CMK (cell line): ENCODE measurements around the gene IL17F.
"Not testable (repeated sequence)": the region's sequence is repeated elsewhere in the genome, so short reads cannot be mapped to it uniquely, and the experiment has no call there.

Experiments used
- DNase-seq: peaks from one replicate; pipeline ENCODE4 v3.0.0-alpha.2; 2010; ENCODE audit warnings: low read depth

The IL17F gene

DNA sequence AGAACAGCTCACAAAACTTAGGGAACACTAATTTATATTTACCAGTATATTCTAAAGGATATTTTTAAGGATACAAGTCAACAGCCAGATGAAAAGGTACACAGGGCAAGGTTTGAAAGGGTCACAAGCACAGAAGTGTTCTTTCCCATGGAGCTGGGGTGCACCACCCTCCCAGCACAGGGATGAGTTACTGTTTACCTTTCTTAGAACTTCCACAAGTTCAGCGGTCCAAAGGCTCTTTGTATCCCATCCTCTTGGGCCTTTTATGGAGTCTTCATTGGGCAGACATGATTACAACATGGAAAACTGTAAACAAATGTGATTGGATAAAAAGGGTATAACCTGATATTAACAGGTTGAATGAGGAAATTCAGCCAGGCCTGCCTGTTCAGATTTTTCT lies 1.1 kb upstream of the IL17F start:
- DNase-seq, result no peak

DNA sequence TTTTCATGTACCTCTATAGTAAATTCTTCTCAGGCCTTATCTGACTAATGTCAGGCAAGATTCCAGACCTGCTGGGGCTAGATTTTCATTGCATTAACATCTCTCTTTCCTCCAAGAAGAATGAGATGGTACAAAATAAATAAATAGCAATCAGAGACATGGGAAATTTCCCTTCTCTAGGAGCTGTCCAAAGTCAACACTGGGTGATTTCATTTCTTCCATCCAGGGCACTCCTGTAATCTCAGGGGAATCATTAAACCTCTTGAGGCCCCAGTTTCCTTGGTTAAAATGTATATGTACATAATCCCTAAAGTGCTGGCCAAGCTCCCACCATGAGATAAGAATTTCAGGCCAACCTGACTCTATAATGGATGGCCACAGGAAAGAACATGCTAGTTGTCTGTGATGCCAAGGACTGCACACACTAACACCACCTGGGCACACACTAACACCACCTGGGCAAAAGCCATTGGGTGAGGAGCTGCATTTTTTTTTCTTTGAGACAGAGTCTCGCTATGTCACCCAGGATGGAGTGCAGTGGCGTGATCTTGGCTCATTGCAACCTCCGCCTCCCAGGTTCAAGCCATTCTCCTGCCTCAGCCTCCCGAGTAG lies 912 bp downstream of the IL17F start:
- DNase-seq, result no peak

GRCh38 chr6:52241819-52242218 lies 2.5 kb downstream of the IL17F start:
- no peak for DNase-seq

DNA sequence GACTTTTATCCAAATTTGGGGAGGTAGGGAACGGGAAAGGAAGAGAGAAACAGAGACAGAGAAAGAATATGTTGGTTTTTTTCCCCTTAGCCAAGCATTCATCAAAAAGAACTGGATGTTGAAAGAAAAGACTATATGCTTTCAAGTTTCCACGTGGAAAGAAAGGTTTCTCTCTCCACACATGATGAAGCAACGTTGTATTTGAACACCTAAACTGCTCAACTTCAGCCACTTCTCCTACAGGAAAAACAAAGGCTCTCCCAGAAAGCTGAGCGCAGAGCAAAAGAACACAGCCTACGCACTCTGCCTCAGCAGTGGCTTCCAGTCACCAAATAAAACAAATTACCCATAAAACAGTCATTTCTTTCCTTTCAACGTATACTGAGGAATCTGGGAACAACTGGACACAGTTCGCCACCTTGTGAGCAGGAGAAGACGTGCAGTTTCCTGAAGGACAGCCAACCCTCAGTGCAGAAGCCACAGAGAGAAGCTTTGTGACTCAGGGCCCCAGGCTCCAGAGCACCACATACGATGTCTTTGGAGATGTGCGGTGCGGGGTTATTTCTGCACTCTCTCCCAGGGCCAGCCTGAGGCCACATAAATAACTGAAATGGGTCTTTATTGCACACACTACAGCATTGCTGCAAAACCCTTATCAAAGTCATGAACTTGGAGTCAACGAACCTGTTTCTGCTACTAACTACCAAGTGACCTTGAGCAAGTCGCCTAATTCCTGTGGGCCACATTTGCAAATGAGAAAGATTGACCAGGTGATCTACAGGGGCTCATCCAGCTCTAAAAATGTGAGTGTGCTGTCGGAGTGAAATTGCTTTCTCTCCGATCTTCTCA lies 10.1 kb downstream of the IL17F start:
- no peak for DNase-seq

DNA sequence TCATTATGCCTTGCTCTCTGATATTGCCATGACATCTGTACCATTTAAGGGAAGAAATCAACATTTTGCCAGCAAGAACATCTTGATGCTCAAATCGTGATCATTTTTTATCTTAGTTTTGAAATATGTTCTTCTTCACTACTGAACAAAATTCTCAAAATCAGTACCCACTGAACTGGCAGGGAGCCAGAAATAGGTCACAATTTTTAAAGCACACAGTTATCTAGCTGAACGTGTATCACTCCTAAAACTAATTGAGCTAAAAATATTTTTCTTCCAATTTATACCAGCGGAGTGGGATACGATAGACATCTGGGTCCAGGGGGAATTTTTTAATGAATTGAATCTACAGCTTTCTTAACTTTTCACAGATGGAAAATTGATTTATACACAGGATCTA lies 11.3 kb downstream of the IL17F start:
- no peak for DNase-seq

DNA sequence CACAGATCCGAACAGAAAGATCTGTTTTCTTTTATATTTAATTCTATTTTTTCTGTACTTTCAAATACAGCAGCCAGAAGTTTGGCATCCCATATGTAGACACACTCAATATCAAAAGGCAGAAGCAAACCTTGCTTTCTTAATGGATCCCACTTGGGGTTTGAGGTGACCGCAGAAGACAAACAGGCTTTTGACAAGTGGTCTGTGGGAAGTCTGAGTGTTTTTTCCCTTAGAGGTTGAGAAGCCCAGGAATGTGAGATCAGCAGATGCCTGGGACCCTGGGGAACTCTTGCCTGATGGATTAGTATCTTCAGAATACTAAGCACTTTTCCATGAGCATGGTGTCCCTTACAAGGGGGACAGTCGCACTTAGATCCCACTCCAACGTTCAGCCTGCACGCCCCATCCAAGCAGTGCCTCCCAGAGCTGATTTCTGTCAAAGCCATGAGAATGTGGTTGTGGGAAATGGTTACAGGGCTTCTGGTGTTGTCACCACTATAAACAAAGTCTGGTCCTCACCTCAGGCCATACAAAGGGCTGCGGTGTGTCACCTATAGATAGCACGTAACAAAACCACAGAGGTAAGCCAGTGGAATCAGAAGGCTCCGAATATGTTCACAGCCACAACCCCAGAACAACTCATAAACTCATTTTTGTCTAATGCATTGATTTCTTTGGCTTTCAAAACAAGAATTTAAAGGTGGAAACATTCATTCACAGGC lies 12.7 kb downstream of the IL17F start:
- DNase-seq, result no peak

DNA sequence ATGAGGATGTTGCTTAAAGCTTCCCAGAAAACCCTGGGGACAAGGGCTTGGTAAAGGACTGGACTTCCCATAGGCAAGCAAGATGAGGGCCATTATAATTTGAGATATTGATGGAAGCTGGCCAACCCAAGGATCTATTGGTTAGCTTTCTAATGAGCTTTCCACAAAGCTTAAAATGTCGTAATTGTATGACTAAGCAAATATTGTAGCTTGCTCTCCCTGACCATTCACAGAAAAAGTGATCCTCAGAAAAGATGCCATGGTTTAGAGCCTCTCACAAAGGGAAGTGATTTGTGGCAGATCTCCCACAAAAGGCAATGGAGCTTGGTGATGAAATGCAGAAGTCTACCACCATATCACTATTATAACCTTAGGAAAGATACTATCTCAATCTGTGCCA lies 13.6 kb downstream of the IL17F start:
- no peak for DNase-seq

DNA sequence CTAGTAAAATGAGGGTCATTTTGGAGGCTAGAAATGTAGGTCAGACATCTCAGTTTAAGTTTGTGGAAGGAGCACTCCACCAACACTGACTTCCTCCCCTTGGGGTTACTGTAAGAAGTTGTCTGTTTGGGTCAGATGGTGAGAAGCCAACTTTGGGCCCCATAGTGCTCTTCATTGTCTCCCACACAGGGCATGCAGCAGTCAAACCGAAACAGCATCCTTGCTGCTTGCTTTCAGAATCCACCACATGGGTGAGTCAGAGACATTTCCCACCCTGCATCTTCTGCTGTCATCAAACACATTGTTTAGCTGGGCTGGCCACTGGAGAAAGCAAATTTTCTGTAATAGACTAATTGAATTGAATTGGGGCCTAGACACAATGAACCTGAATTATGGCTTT lies 16.8 kb downstream of the IL17F start:
- no peak for DNase-seq

DNA sequence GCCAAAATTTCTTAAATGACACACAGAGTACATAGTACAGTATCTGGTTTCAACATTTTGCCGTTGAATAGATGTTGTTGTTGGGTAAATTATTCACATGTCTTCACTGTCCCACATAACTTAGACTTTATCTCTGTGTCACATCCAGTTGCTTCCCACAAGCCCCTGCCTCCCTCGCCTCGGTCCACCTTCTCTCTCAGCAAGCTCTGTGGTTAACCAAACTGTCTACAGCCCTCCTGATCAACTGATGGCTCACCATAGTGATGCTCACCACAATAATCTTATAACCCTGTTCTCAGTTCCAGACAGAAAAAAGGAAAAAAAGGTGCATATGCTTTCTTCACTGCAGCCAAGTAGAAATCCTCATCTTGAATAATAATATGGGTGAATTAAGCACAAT lies 23.0 kb downstream of the IL17F start:
- peak; percentile 14 for DNase-seq

GRCh38 chr6:52217761-52218160 lies 26.5 kb downstream of the IL17F start:
- no peak for DNase-seq

GRCh38 chr6:52216932-52217575 lies 27.2 kb downstream of the IL17F start:
- DNase-seq, result no peak

DNA sequence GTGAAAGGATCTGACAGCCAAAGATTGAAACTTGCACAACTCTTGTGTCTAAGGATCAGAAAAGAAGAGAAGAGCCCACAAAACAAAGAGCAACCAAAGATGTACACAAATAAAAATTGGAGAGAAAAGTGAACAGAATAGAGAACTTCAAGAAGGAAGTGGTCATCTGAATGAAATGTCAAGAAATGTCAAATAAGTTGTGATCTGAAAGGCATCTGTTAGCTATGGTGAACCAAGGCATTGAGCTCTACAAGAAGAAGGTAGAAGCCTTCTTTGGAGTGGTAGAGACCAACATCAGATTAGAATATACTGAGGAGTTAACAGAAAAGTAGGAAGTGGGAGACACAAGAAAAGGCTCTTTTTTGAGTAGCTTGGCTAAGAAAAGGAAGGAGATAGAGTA lies 28.5 kb downstream of the IL17F start:
- no peak for DNase-seq

- DNase-seq, result no peak
Observed at GRCh38 chr6:52213127-52213526, 31.2 kb downstream of the IL17F start.

DNA sequence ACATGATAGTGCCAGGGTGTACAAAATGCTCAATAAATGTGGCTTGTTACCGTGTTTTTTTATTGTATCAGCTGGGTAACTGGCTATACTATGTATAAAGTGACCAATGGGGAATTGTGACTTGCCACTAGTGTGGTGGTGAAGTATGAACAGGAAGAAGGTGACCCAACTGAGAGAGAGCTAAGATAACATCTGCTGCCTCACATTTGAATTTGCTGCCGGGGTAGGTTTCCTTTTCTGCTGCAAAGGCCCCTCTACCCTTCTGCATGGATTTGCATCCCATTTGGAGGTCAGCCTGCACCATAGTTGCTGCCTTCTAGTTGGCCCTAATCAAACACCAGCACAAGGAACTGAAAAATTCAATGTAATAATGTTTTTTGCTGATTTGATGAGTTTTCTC lies 34.1 kb downstream of the IL17F start:
- DNase-seq, result no peak

- no peak for DNase-seq
Observed at GRCh38 chr6:52209770-52210169, 34.5 kb downstream of the IL17F start.

DNA sequence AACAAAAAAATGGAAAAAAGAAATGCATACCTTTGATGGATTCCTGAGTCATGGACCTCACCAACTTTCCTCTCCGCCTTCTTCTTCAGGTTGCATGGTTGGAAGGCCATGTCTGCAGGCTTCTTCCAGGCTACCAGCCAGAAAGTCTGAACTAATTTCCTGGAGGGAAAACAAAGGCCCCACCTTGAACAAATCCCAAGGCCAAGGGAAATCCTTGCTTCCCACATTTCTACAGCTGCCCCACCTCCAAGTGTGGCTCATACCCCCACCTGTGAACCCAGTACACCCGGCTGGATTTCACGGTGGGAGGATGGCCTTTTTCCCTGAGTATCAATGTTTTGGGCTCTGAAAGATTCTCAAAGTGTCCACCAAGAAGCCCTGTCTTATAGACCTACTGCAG lies 35.7 kb downstream of the IL17F start:
- no peak for DNase-seq

DNA sequence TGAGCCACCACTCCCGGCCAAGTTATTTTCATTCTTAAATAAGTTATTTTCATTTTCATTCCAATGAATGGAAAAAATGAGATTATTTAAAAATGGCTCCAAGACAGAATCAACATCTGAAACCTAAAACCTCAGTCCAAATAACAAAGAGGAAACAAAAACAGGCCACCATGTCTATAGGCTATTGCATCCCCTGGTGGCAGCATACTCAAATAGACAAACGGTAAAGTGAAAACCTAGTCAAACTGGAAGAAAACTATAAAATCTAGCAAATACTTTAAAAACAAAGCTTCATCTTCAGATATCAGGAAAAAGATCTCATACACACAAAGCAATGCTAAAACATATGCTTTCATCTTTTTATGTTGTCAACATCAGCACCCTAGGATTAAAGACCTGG lies 37.2 kb downstream of the IL17F start:
- no peak for DNase-seq

DNA sequence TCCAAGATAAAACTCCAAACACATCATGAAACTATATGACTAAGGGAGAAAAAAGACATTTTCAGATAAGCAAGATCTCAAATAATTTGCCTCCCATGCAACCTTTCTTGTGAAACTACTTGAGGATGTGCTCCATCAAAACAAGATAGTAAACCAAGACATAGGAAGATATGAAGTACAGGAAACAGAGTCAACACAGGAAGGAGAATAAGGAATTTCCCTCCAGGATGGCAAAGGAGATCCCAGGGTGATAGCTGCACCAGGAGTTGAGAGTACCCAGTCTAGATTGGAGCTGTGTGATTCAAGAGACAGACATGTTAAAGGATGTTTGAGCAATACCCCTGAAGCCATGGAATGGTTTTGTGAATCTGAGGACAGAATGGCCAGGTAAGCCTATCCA lies 42.8 kb downstream of the IL17F start:
- DNase-seq, result no peak

GRCh38 chr6:52201046-52201445 lies 43.3 kb downstream of the IL17F start:
- no peak for DNase-seq

DNA sequence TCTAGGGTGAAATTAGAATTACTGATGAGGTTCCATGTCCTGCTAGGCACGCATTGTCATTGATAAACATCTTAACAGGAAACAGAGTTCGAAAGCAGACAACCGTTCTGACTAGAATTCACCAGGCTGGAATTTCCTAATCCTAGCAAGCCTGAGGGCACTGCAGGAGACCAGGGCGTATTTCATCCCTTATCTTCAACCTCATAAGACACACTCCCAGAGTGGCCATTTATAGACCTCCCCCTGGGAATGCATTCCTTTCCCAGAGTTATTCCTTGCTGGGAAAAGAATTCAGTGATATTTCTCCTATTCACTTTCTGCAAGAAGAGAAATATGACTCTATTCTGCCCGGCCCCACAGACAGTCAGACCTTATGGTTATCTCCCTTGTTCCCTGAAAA lies 44.2 kb downstream of the IL17F start:
- not testable (repeated sequence) for DNase-seq

GRCh38 chr6:52195886-52196285 lies 48.4 kb downstream of the IL17F start:
- DNase-seq, result no peak

DNA sequence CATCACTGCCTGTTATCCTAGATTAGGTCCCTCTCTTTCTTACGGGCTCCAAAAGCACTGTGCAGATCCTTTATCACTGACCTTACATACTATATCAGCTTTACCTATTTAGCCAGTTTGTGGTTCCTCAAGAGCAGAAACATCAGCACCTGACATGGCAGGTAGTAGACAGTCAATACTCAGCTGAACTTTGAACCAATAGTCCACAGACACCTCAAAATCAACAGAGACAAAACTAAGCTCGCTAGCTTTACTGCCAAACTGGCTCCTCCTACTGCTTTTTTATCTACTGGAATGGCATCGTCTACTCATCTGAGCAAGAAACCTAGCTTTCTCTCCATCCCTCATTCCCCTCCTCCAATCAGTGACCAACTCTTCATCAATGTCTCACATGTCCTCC lies 52.5 kb downstream of the IL17F start:
- no peak for DNase-seq

- no peak for DNase-seq
Observed at GRCh38 chr6:52190409-52190808, 53.9 kb downstream of the IL17F start.
